ENCODE results near the gene TMEM170B. TPM values are rescaled to one million over a fixed set of nuclear protein-coding genes. Genes with fewer than 3 reads are reported as not detected.

TMEM170B gene
- total RNA-seq, 4 donors from 2014 or later: 0.57 to 2.7 (median 1.1) TPM

DNA sequence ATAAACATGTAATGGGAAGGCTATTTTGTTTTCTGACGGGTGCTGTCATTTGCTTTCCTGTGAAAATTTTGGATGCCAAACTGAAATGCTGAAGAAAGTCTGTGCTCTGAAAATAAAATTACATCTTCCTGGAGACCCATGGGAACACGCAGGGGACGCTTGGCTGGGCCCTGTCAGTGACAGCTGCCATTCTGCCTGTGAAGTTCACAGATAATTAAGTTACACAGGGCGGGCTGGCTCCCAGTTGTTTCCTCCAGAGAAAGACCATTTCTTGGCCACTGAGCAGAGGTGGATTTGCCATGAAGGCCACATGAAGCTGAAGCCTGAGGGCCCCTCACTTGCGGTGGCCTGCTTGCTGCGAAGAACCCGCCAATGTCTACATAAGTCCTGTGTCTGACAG, 93.5 kb downstream of the TMEM170B start:
- Histone ChIP-seq H3K27ac (no peak overlapping the region), H3K27me3 (no peaks in the 10 kb centered on the region), H3K9me3 (no peaks in the 10 kb centered on the region), H3K4me3 (no peak overlapping the region), H3K36me3 (no peaks in the 10 kb centered on the region), H3K4me1 (no peaks in the 10 kb centered on the region)
- 88 to 90% methylated on average over 5 to 7 of the region's 7 CpGs for WGBS, 2 donors
- TF ChIP-seq, protein P1, sequence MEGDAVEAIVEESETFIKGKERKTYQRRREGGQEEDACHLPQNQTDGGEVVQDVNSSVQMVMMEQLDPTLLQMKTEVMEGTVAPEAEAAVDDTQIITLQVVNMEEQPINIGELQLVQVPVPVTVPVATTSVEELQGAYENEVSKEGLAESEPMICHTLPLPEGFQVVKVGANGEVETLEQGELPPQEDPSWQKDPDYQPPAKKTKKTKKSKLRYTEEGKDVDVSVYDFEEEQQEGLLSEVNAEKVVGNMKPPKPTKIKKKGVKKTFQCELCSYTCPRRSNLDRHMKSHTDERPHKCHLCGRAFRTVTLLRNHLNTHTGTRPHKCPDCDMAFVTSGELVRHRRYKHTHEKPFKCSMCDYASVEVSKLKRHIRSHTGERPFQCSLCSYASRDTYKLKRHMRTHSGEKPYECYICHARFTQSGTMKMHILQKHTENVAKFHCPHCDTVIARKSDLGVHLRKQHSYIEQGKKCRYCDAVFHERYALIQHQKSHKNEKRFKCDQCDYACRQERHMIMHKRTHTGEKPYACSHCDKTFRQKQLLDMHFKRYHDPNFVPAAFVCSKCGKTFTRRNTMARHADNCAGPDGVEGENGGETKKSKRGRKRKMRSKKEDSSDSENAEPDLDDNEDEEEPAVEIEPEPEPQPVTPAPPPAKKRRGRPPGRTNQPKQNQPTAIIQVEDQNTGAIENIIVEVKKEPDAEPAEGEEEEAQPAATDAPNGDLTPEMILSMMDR (IDR thresholded peaks at IDR 0.05): no peak
- no peak for TF ChIP-seq POLR2A (IDR thresholded peaks at IDR 0.05)
- intact Hi-C loops (cut with DNase I): no loop called here
- no peak for DNase-seq

DNA sequence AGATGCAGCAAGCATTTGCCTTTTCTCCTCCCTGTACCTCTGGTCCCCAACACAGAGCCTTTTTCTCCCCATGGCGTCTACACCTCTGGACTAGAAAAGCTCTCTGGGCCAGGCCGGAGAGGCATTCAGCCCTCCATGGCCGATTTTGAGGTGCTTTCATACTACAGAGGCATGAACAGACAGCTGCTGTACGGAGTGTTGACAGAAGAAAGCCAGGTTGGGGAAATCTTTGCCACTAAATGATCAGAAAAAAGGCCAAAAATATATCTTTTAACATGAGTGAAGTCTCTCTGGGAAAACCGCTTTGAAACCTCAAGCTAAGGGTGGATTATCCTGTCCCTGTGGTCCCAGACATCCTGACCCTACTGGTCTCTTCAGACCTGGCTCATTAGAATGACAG, 94.0 kb downstream of the TMEM170B start:
- no peak overlapping the region for H3K4me3 ChIP-seq
- H3K9me3 ChIP-seq: no peaks in the 10 kb centered on the region
- TF ChIP-seq, protein P1 (IDR thresholded peaks at IDR 0.05): no peak
- no peak for TF ChIP-seq POLR2A (IDR thresholded peaks at IDR 0.05)
- H3K4me1 ChIP-seq: no peaks in the 10 kb centered on the region
- H3K36me3 ChIP-seq: no peaks in the 10 kb centered on the region
- whole genome bisulfite sequencing, 2 donors: 74 to 81% methylated on average over 4 to 5 of the region's 5 CpGs
- no peaks in the 10 kb centered on the region for H3K27me3 ChIP-seq
- intact Hi-C loops (cut with DNase I): no loop called here
- DNase-seq: no peak
- H3K27ac ChIP-seq: no peak overlapping the region

DNA sequence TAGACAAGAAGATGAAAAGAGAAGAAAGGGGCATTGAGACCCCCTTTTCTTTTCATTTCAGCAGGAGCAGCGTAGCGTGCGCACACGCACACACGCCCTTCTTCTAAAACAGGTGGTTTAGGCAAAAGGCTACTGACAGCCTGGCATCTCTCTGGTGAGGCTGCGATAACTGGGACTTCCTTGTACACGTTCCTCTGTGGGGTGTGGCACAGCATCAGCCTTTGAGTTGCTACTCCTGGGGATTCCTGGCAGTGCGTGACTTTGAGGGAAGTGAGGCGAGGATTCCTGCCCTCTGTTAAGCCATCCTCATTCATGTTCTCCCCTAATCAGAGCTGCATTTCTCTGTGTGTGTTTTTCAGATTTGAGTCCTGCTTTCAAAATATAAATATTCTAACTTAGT, 94.7 kb downstream of the TMEM170B start:
- H3K27me3 ChIP-seq: no peaks in the 10 kb centered on the region
- no peaks in the 10 kb centered on the region for H3K9me3 ChIP-seq
- H3K4me3 ChIP-seq: no peak overlapping the region
- DNase-seq: no peak
- no peaks in the 10 kb centered on the region for H3K36me3 ChIP-seq
- WGBS, 2 donors: 33 to 37% methylated on average over 8 to 9 of the region's 9 CpGs
- TF ChIP-seq, protein P1 (IDR thresholded peaks at IDR 0.05): no peak
- no peak for TF ChIP-seq POLR2A (IDR thresholded peaks at IDR 0.05)
- H3K4me1 ChIP-seq: no peaks in the 10 kb centered on the region
- intact Hi-C loops (cut with DNase I): no loop called here
- H3K27ac ChIP-seq: no peak overlapping the region

DNA sequence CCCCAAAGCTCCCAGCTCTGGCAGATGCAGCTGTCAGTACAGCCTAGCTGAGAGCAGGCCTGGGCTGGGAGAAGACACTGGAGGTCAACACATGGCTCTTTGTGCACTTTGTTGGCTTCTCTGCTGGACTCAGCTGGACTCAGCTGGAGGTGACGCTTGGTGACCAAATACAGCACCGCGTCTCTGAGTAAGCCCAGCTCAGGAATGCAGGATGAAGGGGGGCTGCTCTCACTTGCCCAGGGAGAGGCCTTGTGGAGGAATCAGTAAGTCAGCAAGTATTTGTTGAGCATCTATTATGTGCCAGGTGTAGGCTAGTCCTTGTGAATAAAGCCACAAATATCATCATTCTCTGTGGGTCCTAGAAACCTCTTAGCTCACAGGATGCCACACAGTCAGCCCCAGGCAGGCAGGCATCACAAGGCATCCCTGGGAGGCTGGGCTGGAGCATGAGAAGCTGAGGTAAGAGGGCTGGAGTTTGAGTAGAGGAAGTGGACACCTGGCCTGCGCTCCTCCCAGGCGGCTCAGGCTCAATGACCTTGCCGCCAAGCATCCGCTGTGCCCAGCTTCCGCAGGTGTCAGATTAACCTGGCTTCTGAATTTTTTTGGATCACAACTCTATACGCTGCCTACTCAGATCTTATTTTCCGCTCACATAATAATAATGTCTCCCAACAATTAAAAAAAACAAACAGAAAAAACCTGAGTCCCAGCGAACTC, 95.4 kb downstream of the TMEM170B start:
- no peaks in the 10 kb centered on the region for H3K36me3 ChIP-seq
- H3K27me3 ChIP-seq: no peaks in the 10 kb centered on the region
- DNase-seq: no peak
- no peak overlapping the region for H3K27ac ChIP-seq
- H3K4me3 ChIP-seq: no peak overlapping the region
- no peaks in the 10 kb centered on the region for H3K4me1 ChIP-seq
- no peaks in the 10 kb centered on the region for H3K9me3 ChIP-seq
- TF ChIP-seq, protein P1 (IDR thresholded peaks at IDR 0.05): no peak
- no peak for TF ChIP-seq POLR2A (IDR thresholded peaks at IDR 0.05)
- WGBS, 2 donors: 92 to 97% methylated on average over 8 of the region's 11 CpGs
- intact Hi-C loops (cut with DNase I): no loop called here

Small RNA genes within 50 kb of the gene (small RNA-seq; reads per million reads assigned to genes)
- 0 reads per million in 4 donors for gene RNU1-64P

Other genes with a start within 250 kb of the TMEM170B start
- gene ADTRP, start 241.1 kb downstream of the TMEM170B start, total RNA-seq: 1 to 10 TPM in 2 of 4 donors, under 1 TPM in 2; 0.76 to 2.5 (median 1.6) TPM

Measured in esophagus squamous epithelium (tissue), 5 donors.